Measurements from ENCODE around the gene LIMS3. TPM values are rescaled to one million over a fixed set of nuclear protein-coding genes. Genes with fewer than 3 reads are reported as not detected.
"Not testable (repeated sequence)": the region's sequence is repeated elsewhere in the genome, so short reads cannot be mapped to it uniquely, and the experiment has no call there.

The LIMS3 gene
- total and polyA plus RNA-seq, 2 of the 8 experiments (the other 6 are each of a cell fraction or from before 2014, with no cell fraction given), result 2.7 TPM; not detected in 1

- H3K56ac ChIP-seq (replicated peaks; ENCODE audit: insufficient read length, low read depth, low read length); H3K23ac ChIP-seq (ENCODE audit: insufficient read length); H3K4me2 ChIP-seq (ENCODE audit: insufficient read depth in 1 of 2, low read depth in 2 of 2, low read length in 2 of 2); H4K8ac ChIP-seq (ENCODE audit: extremely low read depth, insufficient read depth, low read length); H3K27me3 ChIP-seq (replicated peaks in 1 of 4; ENCODE audit: control insufficient read depth in 3 of 4, extremely low read depth in 1 of 4, insufficient read depth in 3 of 4, low read length in 3 of 4); H4K5ac ChIP-seq (ENCODE audit: insufficient read length, low read depth, low read length); H3K18ac ChIP-seq (ENCODE audit: extremely low read depth, low read length); H3K4me1 ChIP-seq (replicated peaks in 1 of 4; ENCODE audit: control insufficient read depth in 3 of 4, insufficient read depth in 4 of 4, low read length in 3 of 4); H2BK120ac ChIP-seq (replicated peaks; ENCODE audit: low read depth, low read length); H3K23me2 ChIP-seq (ENCODE audit: low read depth, low read length); POLR2A ChIA-PET (ENCODE audit: partially characterized antibody); DNase-seq (ENCODE audit: low read depth in 1 of 2, low spot score in 2 of 2); H2BK12ac ChIP-seq (ENCODE audit: low read depth, low read length); CTCF ChIA-PET (ENCODE audit: partially characterized antibody); H3K9me3 ChIP-seq (ENCODE audit: insufficient read depth in 2 of 2, low read depth in 1 of 2, low read length in 1 of 2); H3K4ac ChIP-seq (replicated peaks; ENCODE audit: insufficient read length, low read depth, low read length); H3K9ac ChIP-seq (replicated peaks in 1 of 4; ENCODE audit: extremely low read depth in 1 of 4, low read depth in 3 of 4, low read length in 3 of 4); H2BK5ac ChIP-seq (ENCODE audit: low read depth, low read length); H2BK20ac ChIP-seq (ENCODE audit: low read length); H2BK15ac ChIP-seq (ENCODE audit: low read length); H3K79me1 ChIP-seq (ENCODE audit: low read depth, low read length); H3K14ac ChIP-seq (ENCODE audit: insufficient read length); H2AFZ ChIP-seq (ENCODE audit: low read length); H4K20me1 ChIP-seq (replicated peaks in 1 of 2; ENCODE audit: control insufficient read depth in 1 of 2, insufficient read depth in 2 of 2, low read length in 2 of 2); H2AK5ac ChIP-seq (ENCODE audit: low read depth, low read length); H3K36me3 ChIP-seq (ENCODE audit: control insufficient read depth in 2 of 4, insufficient read depth in 4 of 4, low read length in 3 of 4); H3K4me3 ChIP-seq (ENCODE audit: extremely low read depth in 1 of 4, insufficient read depth in 2 of 4, low read depth in 3 of 4, low read length in 4 of 4); H3K79me2 ChIP-seq (ENCODE audit: control insufficient read depth in 1 of 2, insufficient read depth in 2 of 2, low read length in 2 of 2); H3K27ac ChIP-seq (ENCODE audit: low read depth, low read length); H4K91ac ChIP-seq (replicated peaks; ENCODE audit: insufficient read length, low read length); FAIRE-seq: not testable (repeated sequence)
- WGBS, 2 experiments (ENCODE audit: extremely low coverage in 1 of 2, insufficient coverage in 1 of 2, insufficient read length in 1 of 2, insufficient replicate concordance in 2 of 2, low coverage in 1 of 2, low lambda C conversion rate in 2 of 2, missing lambda C conversion rate in 1 of 2), result no CpG with 5 or more reads among the region's 10 CpGs
Observed at GRCh38 chr2:109971710-109972109, 73.2 kb downstream of the LIMS3 start.

Other genes starting within 250 kb of the LIMS3 start
- gene RGPD5, start 104.4 kb upstream of the LIMS3 start, total RNA-seq (2021; fragmentation: NEBNext Ultra II Directional; extraction: Animal tissue kit (Norgen Biotek cat#: 25700)), result 22.6 and 26.1 TPM in 2 replicates
- 2.7 and 2.9 TPM in 2 replicates for gene RGPD5, start 104.4 kb upstream of the LIMS3 start, polyA plus RNA-seq (2011; rRNA removed)
- 3.6 and 3.9 TPM in 2 replicates for gene MALL, start 217.1 kb downstream of the LIMS3 start, total RNA-seq (2021; fragmentation: NEBNext Ultra II Directional; extraction: Animal tissue kit (Norgen Biotek cat#: 25700))
- gene MALL, start 217.1 kb downstream of the LIMS3 start, polyA plus RNA-seq (2011; rRNA removed), result 7.9 and 8.0 TPM in 2 replicates

All from H1 (cell line).